Eye (tissue), 1 donor: ENCODE measurements around the gene LIN28B.
"Not testable (repeated sequence)": the region's sequence is repeated elsewhere in the genome, so short reads cannot be mapped to it uniquely, and the experiment has no call there.

Source experiments
- DNase-seq: peaks from one replicate; pipeline ENCODE4 v3.0.0-alpha.2; 2015

Gene LIN28B

DNA sequence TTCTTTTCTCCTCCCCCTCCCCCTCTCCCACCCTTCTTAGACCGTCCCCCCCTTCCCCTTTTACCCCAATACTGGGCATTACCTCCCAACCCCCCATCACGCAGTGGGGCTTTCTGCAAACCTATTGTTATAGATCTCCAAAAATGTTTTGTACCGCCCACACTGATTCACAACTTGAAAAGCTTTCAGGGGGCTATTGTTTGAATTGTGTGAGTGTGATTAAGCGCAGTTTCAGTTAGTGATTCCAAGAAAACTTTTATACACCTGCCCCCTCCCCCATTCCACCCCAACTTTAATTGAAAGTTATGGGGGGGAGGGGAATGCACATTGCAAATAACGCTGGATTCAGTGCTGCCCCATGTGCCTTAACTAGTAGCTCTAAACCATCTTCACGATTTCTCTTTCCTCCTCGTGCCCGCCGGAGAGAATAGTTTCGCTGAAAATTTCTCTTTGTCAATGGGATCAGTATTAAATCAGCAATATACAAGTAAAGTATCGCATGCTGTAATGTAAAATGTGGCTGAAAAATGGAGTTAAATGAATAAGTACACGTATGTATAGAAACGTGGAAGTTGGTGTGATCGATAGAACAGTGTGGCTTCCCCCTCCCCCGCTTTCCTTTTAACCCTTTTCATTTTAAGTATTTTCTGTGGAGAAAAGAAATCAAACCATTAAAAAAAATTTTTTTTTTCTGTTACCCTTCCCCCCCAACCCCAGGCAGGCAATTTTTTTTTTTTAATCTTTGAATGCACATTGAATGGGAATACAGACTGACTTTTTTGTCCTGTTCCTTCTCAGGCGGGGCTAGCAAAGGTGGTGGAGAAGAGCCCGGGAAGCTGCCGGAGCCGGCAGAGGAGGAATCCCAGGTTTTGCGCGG, 632 bp downstream of the LIN28B start:
- peak; percentile 80 for DNase-seq

DNA sequence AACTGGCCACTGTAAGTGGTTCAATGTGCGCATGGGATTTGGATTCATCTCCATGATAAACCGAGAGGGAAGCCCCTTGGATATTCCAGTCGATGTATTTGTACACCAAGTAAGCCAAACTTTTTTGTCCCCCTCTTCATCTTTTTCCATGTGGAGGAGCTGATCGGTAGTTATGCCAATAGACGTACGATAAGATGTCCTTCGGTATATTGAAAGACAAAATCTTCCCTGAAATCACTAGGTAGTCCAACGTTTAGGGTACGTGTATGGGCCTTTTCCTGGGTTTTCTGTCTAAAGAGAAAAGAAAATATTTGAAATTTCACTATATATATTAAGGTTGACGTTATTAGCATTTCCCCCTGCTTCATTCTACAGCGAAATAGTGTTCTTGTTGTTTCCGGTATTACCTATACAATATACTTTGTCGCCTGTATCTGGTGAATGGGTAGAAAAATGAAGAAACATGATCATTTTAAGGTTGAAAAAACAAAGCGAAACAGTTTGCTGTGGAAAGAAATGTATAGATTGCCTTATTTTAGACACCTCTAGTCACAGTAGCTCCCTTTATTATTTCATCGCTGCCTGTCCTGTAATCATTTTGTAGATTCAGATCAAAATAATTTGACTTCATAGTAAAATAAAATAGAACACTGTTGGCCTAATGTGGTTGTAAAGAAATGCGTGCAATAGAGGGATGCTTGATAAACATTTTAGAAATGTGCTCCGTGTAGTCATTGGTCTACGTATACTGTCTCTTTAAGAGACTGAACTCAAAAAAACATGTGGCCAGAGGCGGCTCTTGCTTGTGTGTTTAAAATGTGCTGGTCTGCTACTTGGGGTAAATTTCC, 1.5 kb downstream of the LIN28B start:
- peak; percentile 71 for DNase-seq

- DNase-seq = no peak
Measured at GRCh38 chr6:104959026-104959858, 2.3 kb downstream of the LIN28B start.

- no peak for DNase-seq
Measured at GRCh38 chr6:104969108-104969507, 12.2 kb downstream of the LIN28B start.

DNA sequence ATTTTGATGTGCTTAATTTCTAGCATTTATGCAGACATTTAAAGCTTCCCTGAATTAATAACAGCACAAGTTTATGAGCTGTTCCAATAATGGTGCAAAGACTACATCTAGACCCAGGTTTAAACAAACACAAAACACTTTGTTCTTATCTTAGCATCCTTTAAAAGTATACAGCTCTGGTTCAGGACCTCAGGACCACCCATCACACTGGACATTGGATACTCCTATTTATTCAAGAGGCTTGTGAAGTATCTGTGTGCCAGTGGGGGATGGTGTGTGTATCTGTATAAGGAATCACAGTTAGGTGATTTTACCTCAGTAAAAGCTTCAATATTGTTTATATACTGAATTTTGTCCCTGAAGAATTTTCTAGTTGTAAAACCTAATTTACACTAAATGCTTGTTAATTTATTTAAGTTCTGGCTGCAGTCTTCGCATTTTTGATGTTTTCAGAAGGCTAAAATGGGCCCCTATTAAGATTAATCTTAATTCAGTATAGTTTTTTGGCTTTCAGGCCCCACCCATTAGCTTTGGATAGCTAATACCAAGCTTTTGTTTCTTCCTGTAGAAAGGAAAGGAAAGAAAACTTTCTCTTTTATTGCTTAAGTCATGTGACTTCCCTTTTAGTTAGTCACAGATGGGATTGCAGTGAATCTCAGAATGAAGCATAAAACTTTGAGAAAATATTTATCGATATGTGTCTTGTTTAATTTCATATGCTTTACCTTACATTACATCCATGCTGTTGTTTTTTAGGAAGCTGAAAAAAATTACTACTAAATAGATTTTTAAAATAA, 13.1 kb downstream of the LIN28B start:
- no peak for DNase-seq

GRCh38 chr6:104973404-104973803, 16.5 kb downstream of the LIN28B start:
- no peak for DNase-seq

DNA sequence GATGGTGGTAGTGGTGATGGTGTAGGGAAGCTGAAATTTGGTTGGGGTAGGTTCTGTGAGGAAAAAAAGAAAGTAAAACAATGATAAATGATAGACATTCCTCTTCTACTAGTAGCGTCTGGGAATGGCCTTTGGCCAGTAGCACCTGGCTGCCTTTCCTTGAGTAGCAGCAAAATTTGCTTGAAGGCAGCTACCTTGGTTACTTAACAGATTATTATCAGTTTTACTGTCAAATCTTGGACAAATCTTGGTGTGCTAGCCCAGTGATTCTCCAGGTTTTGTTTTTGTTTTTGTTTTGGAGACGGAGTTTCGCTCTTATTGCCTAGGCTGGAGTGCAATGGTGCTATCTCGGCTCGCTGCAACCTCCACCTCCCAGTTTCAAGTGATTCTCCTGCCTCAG, 26.4 kb downstream of the LIN28B start:
- no peak for DNase-seq

- DNase-seq = no peak
Measured at GRCh38 chr6:104983776-104984175, 26.9 kb downstream of the LIN28B start.

DNA sequence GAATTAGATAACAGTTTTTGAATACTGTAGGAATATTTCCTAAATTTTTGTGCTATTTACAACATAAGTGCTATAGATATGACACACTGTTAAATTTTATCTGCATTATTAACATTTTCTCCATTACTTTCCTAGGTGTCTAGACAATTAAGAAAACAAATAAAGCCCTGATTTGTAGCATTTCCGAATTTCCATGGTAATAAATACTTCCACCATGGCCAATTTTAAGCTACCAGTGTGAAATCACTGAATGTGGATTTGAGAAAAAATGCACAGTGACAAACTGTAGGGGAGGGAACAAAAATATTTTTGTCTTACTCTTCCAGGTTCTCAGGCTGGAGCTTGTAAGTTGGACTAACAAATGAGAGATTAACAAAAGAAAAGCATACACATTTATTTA, 27.9 kb downstream of the LIN28B start:
- no peak for DNase-seq

DNA sequence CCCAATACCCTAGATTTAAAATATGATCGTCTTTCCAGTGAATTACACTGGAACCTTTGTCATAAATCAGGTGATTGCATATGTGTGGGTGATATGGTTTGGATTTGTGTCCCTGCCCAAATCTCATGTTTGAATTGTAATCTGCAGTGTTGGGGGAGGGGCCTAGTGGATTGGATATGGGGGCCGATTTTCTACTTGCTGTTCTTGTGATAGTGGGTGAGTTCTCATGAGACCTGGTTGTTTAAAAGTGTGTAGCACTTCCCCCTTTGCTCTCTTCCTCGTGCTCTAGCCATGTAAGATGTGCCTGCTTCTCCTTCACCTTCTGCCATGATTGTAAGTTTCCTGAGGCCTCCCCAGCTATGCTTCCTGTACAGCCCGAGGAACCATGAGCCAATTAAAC, 29.0 kb downstream of the LIN28B start:
- DNase-seq = not testable (repeated sequence)

- no peak for DNase-seq
Measured at GRCh38 chr6:104986625-104987024, 29.7 kb downstream of the LIN28B start.

DNA sequence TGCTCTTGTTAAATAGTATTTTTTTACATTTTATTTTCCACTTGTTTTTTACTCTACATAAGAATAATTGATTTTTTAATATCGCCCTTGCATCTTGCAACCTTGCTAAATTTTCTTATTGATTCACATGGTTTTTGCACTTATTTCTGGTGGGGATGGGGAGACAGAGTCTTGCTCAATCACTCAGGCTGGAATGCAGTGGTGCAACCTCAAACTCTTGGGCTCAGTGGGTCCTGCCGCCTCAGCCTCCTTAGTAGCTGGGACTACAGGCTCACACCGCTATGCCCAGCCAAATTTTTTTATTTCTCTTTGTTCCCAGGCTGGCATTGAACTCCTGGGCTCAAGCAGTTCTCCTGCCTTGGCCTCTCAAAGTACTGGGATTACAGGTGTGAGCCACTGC, 30.3 kb downstream of the LIN28B start:
- DNase-seq = no peak

DNA sequence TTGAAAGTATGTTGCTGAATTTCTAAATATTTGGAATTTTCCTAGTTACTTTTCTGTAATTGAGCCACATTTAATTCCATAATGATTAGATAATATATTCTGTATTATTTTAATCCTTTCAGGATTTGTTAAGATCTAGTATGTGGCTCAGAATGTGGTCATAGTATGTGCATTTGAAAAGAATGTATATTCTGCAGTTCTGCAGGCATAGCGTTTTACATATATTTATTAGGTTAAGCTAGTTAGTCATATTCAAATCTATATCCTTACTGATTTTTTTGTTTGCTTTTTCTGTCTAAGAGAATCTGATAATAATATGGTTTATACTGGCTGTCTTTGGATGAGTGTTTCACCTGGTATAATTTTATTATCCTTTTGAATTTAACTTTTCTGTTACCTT, 33.2 kb downstream of the LIN28B start:
- no peak for DNase-seq

DNA sequence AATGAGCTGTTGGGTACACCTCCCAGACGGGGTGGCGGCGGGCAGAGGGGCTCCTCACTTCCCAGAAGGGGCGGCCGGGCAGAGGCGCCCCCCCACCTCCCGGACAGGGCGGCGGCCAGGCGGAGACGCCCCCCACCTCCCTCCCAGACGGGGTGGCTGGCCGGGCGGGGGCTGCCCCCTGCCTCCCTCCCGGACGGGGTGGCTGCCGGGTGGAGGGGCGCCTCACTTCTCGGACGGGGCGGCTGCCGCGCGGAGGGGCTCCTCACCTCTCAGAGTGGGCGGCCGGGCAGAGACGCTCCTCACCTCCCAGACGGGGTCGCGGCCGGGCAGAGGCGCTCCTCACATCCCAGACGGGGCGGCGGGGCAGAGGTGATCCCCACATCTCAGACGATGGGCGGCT, 34.2 kb downstream of the LIN28B start:
- not testable (repeated sequence) for DNase-seq

DNA sequence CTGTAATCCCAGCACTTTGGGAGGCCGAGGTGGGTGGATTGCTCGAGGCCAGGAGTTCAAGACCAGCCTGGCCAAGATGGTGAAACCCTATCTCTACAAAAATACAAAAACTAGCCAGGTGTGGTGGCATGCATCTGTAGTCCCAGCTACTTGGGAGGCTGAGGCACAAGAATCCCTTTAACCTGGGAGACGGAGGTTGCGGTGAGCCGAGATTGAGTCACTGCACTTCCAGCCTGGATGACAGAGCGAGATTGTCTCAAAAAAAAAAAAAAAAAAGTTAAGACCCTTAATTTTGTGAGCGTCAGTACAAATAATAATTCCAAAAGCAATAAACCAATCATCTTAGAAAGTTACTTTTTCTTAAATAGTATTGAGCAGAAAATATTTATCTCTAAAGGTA, 36.7 kb downstream of the LIN28B start:
- DNase-seq = not testable (repeated sequence)

- no peak for DNase-seq
Measured at GRCh38 chr6:104995989-104996617, 39.2 kb downstream of the LIN28B start.

DNA sequence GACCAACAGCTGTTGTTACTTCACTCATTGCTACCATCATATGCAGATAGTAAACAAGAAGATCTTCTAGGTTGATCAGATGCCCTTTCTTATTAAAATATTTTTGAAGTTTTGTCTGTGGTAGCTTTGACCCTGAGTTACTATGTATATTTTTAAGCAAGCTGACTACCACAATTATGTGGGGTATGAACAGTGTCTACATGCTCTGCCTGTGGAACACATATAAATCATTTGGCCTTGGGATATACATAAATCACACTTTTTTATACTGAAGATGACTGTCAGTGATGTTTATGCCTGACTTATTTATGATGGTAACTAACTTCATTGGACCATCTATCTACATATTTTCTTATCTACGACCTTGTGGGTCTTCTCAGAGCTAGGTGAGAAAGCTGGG, 44.2 kb downstream of the LIN28B start:
- no peak for DNase-seq

DNA sequence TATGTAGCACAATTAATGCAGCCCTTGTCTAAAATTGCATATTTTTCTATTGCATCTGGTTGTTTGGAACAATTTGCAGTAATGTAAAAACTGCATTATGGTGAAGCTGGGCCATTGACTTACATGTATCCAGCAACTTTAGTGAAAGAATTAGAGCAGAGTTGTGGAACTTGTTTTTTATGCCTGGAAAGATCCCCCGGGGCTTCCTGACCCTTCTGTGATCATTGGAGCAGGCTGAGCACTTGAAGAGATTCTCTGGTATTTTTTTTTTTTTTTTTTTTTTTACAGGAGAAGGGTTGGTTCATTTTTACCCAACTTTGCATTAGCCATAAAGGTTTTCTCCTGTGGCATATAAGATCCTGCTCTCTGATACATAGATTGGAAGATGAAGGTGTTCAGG, 45.0 kb downstream of the LIN28B start:
- peak; percentile 57 for DNase-seq

DNA sequence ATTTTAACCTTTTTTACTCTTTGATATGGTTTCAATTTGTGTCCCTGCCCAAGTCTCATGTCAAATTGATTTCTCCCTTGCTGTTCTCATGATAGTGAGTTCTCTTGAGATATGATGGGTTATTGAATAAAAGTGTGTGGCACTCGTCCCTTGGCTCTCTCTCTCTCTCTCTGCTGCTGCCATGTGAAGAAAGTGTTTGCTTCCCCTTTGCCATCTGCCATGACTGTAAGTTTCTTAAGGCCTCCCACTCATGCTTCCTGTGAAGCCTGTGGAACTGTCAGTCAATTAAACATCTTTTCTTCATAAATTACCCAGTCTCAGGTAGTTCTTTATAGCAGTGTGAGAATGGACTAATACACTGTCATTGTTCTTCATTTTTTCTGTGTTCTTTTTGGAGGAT, 48.5 kb downstream of the LIN28B start:
- no peak for DNase-seq

DNA sequence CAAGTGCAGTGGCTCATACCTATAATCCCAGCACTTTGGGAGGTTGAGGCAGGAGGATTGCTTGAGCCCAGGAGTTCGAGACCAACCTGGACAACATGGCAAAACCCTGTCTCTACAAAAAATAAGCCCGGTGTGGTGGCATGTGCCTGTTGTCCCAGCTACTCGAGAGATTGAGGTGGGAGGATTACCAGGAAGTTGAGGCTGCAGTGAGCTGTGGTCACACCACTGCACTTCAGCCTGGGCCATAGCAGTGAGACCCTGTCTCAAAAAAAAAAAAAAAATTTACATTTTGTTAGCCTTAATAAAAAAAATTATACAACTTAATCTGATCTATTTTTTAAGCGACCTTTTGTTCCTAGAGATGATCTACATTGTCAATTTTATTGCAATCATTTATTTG, 56.6 kb downstream of the LIN28B start:
- not testable (repeated sequence) for DNase-seq

DNA sequence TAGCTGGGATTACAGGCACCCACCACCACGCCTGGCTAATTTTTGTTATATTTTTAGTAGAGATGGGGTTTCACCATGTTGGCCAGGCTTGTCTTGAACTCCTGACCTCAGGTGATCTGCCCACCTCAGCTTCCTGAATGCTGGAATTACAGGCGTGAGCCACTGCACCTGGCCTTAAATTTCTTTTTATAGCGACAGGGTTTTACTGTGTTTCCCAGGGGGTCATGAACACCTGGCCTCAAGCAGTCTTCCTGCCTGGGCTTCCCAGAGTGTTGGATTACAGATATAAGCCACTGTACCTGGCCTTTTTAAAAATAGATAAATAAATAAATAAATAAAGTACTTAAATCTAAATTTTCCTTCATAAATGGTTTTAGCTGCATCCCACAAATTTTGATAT, 57.5 kb downstream of the LIN28B start:
- DNase-seq = no peak

DNA sequence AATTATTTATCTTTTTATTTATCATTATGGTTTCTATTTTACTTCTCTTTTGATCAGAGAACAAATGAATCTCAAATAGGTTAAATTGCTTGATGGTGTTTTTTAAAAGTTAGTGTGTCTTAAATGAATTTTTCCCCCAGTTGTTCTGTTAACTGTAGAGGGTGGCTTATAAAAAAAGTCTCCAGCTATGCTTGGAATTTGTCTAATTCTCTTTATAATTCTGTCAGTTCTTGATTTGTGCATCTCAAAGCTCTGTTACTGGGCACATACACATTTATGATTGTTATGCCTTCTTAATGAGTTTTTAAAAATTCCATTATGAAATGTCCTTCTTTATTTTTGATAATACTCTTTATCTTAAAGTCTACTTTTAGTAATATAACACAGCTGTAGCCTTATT, 58.0 kb downstream of the LIN28B start:
- DNase-seq = no peak
